Measurements from ENCODE around the gene CALB2. TPM values are rescaled to one million over a fixed set of nuclear protein-coding genes. Genes with fewer than 3 reads are reported as not detected.

The CALB2 gene
- total and polyA plus RNA-seq, 2 donors from 2014 or later: 1.4 TPM; not detected in 1

DNA sequence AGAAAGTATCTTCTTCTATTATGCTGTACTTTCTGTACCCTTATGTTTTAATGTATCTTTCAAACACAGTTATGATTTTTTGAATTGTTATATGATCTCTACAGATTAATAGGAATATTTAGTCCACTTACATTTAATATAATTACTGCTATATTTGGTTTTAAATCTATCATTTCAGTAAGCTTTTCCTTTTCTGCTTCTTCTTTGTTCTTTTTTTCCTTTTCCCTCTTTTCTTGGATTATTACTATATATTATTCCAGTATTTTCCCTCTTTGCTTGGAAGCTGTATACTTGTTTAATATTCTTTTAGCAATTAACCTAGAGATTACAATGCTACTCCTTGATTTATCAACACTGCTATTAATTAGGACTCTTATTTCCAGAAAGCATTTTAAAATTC, 69.9 kb downstream of the CALB2 start:
- FAIRE-seq: no peak

GRCh38 chr16:71428883-71429282, 70.4 kb downstream of the CALB2 start:
- peaks cover 0 to 4% (median 3%) of the 10 kb centered on the region in 3 donors for H3K9me3 ChIP-seq (ENCODE audit: control insufficient read depth in 2 of 3, insufficient read depth in 1 of 3, low read length in 3 of 3)
- no peaks in the 10 kb centered on the region for H3K4me1 ChIP-seq (ENCODE audit: control insufficient read depth in 2 of 3, insufficient read depth in 2 of 3, low read depth in 1 of 3, low read length in 3 of 3)
- intact Hi-C loops (cut with DNase I): no loop called here
- no peak for TF ChIP-seq CTCF (IDR thresholded peaks at IDR 0.05; ENCODE audit: borderline replicate concordance, extremely low read depth, insufficient read depth)
- no peak for FAIRE-seq
- no peak for DNase-seq
- no peak overlapping the region for H3K27ac ChIP-seq (ENCODE audit: low read depth in 2 of 2, low read length in 2 of 2)
- no peaks in the 10 kb centered on the region for H3K27me3 ChIP-seq (ENCODE audit: control insufficient read depth, insufficient read depth, low read length)
- H3K9ac ChIP-seq (ENCODE audit: low read length in 3 of 3): no peak overlapping the region
- H3K4me3 ChIP-seq (ENCODE audit: low read length in 3 of 3): no peak overlapping the region
- H3K36me3 ChIP-seq (ENCODE audit: control insufficient read depth in 2 of 3, insufficient read depth in 3 of 3, low read length in 3 of 3): no peaks in the 10 kb centered on the region

More for the DNA sequence above, 69.9 kb downstream of the CALB2 start:
- Histone ChIP-seq H3K4me3 (ENCODE audit: low read length in 3 of 3) (no peak overlapping the region), H3K27ac (ENCODE audit: low read depth in 2 of 2, low read length in 2 of 2) (no peak overlapping the region), H3K9ac (ENCODE audit: low read length in 3 of 3) (no peak overlapping the region), H3K27me3 (ENCODE audit: control insufficient read depth, insufficient read depth, low read length) (no peaks in the 10 kb centered on the region), H3K9me3 (ENCODE audit: control insufficient read depth in 2 of 3, insufficient read depth in 1 of 3, low read length in 3 of 3) (peaks cover 0 to 4% (median 3%) of the 10 kb centered on the region in 3 donors), H3K4me1 (ENCODE audit: control insufficient read depth in 2 of 3, insufficient read depth in 2 of 3, low read depth in 1 of 3, low read length in 3 of 3) (no peaks in the 10 kb centered on the region), H3K36me3 (ENCODE audit: control insufficient read depth in 2 of 3, insufficient read depth in 3 of 3, low read length in 3 of 3) (no peaks in the 10 kb centered on the region)
- DNase-seq: no peak
- no peak for TF ChIP-seq CTCF (IDR thresholded peaks at IDR 0.05; ENCODE audit: borderline replicate concordance, extremely low read depth, insufficient read depth)
- intact Hi-C loops (cut with DNase I): no loop called here

DNA sequence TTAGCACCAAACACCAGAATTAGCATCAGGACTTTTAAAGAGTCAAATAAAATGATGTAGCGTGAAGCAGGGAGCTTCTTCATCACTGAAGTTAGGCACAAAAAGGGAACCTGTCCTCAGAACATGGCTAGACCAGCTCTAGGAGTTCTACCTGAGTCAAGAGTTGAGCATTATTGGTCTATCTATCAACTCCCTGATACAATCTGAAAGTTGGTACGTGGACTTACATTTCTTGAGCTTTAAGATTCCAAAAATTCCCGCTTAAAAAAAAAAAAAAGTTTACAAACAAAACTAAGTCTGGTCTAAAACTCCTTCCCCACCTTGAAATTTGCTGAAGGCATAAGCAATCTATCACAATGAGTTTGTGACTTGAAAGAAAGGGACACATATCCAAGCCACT, 71.1 kb downstream of the CALB2 start:
- DNase-seq (no peak), FAIRE-seq (no peak)
- H3K4me3 ChIP-seq (ENCODE audit: low read length in 3 of 3): no peak overlapping the region
- intact Hi-C loops (cut with DNase I): no loop called here
- H3K4me1 ChIP-seq (ENCODE audit: control insufficient read depth in 2 of 3, insufficient read depth in 2 of 3, low read depth in 1 of 3, low read length in 3 of 3): no peaks in the 10 kb centered on the region
- H3K27ac ChIP-seq (ENCODE audit: low read depth in 2 of 2, low read length in 2 of 2): no peak overlapping the region
- H3K9me3 ChIP-seq (ENCODE audit: control insufficient read depth in 2 of 3, insufficient read depth in 1 of 3, low read length in 3 of 3): peaks cover 0 to 4% (median 3%) of the 10 kb centered on the region in 3 donors
- no peaks in the 10 kb centered on the region for H3K27me3 ChIP-seq (ENCODE audit: control insufficient read depth, insufficient read depth, low read length)
- TF ChIP-seq CTCF (IDR thresholded peaks at IDR 0.05; ENCODE audit: borderline replicate concordance, extremely low read depth, insufficient read depth): no peak
- no peak overlapping the region for H3K9ac ChIP-seq (ENCODE audit: low read length in 3 of 3)
- no peaks in the 10 kb centered on the region for H3K36me3 ChIP-seq (ENCODE audit: control insufficient read depth in 2 of 3, insufficient read depth in 3 of 3, low read length in 3 of 3)

DNA sequence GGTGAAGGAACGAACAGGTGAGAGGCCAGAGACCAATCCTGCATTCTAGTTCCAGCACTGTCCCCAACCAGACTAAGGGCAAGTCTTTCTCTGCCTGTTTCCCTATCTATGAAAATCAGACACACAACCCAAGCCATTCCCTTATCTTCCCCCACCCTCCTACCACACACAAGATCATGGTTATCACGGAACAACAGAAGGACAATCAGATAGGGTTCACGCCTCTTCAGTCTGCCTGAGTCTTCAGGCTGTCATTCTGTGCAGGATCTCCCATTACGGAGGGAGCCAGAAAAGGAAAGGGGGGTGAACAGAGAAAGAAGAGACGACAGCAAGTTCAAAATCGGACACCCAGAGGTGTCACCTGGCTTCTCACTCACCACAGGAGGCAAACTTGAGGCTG, 72.2 kb downstream of the CALB2 start:
- no peak for DNase-seq
- H3K4me1 ChIP-seq (ENCODE audit: control insufficient read depth in 2 of 3, insufficient read depth in 2 of 3, low read depth in 1 of 3, low read length in 3 of 3): no peaks in the 10 kb centered on the region
- FAIRE-seq: no peak
- peaks cover 0 to 4% (median 3%) of the 10 kb centered on the region in 3 donors for H3K9me3 ChIP-seq (ENCODE audit: control insufficient read depth in 2 of 3, insufficient read depth in 1 of 3, low read length in 3 of 3)
- H3K27ac ChIP-seq (ENCODE audit: low read depth in 2 of 2, low read length in 2 of 2): no peak overlapping the region
- no peaks in the 10 kb centered on the region for H3K36me3 ChIP-seq (ENCODE audit: control insufficient read depth in 2 of 3, insufficient read depth in 3 of 3, low read length in 3 of 3)
- no peak overlapping the region for H3K9ac ChIP-seq (ENCODE audit: low read length in 3 of 3)
- TF ChIP-seq CTCF (IDR thresholded peaks at IDR 0.05; ENCODE audit: borderline replicate concordance, extremely low read depth, insufficient read depth): no peak
- intact Hi-C loops (cut with DNase I): no loop called here
- no peak overlapping the region for H3K4me3 ChIP-seq (ENCODE audit: low read length in 3 of 3)
- H3K27me3 ChIP-seq (ENCODE audit: control insufficient read depth, insufficient read depth, low read length): no peaks in the 10 kb centered on the region

All from kidney (tissue), 14 donors.